NCI-H1105 (cell line): ENCODE measurements around the gene SLX4.
"Not testable (repeated sequence)": the region's sequence is repeated elsewhere in the genome, so short reads cannot be mapped to it uniquely, and the experiment has no call there.

Source experiments
- DNase-seq: peaks from one replicate; lab custom pipeline; 2025; lab: John Stamatoyannopoulos, UW

The SLX4 gene

DNA sequence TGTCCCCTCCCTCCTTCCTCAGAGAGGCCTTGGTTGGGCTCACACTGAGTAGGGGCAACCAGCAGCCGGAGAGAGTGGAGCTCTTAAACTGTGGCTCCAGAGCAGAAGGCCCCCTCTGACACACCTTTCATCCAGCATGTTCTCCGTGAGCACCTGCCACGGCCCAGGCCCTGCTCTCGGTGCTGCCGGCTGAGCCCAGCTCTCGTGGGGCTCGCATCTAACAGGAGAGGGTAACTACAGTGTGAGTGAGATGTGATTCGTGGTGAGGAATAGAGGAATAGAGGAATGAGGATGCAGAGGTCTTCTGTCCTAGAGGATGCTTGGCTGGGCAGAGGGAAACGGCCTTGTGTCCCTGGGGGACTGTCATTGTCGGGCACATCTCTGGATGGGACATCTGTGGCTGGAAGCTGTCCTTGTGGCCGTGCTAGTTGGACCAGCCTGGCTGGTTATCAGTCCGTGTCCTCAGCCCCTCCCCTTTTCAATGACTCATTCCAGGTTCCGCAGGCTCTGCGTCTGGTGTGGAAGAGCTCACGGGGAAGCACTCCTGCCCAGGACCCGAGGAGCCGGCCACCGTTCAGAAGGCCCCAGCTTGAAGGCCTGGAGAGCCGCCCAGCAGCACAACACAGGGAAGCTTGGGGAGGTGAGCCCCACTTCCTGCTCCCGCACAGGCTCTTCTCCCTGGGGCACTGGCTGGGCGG is 31.1 kb upstream of the SLX4 start:
- DNase-seq, result no peak

GRCh38 chr16:3641801-3642396 is 30.5 kb upstream of the SLX4 start:
- no peak for DNase-seq

- DNase-seq, result no peak
Observed at GRCh38 chr16:3640632-3641501, 29.5 kb upstream of the SLX4 start.

DNA sequence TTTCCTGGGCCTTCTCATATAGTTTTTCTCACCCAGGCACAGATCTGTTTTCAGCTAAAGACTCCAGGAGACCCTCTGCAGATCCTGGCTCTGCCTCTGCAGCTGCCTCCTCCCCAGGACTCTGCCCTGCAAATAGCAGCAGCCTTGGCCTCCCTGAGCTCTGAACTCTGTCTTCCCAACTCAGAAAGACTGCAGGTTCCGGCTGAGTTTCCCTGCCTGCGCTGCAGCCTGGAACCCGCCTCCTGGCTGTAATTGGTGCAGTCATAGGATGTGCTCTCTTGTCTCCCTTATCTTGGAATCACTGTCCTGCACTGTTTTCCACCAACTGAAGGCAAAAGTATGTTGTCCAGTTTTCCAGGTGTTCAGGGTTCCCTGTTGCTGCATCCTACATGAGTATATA is 28.8 kb upstream of the SLX4 start:
- DNase-seq, result no peak

GRCh38 chr16:3638916-3639644 is 27.7 kb upstream of the SLX4 start:
- no peak for DNase-seq

DNA sequence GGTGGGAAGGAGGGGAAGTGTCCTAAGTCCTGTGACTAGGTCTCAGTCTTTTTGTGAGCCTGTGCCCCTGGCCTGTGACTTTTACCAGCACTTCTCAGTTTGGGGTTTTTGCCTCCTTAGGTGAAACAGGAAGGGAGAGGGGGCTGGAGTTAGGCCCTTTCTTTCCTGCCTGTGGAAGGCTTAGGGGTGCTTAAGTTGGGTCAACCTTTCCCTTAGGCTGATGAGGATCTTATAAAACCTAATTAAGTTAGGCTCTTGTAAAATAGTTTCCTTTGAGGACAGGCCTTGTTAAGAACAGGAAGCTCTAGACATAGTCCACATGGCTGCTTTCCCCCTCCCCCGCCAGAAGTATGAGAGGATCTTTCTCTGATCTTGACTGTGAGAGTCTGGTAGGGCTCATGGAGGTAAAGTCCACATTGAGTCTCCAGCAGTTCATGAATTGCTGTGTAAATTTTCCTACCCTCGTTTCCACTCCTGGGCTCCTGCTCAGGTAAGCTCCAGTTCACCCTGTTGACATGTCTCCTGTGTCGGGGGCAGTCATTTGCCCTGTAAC is 26.0 kb upstream of the SLX4 start:
- DNase-seq, result no peak

- no peak for DNase-seq
Observed at GRCh38 chr16:3625911-3626732, 14.7 kb upstream of the SLX4 start.

DNA sequence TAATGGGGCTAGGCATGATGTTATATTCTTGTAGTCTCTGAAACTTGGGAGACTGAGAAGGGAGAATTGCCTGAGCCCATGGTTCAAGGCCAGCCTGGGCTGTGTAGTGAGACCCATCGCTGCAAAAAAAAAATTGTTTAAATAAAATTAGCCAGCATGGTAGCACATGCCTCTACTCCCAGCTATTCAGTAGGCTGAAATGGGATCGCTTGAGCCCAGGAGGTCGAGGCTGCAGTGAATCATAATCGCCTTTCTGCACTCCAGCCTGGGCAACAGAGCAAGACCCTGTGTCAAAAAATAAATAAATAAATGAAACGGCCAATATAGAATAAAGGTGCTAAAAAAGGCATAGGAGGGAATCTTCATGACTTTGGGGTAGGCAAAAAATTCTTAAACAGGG is 13.9 kb upstream of the SLX4 start:
- no peak for DNase-seq

DNA sequence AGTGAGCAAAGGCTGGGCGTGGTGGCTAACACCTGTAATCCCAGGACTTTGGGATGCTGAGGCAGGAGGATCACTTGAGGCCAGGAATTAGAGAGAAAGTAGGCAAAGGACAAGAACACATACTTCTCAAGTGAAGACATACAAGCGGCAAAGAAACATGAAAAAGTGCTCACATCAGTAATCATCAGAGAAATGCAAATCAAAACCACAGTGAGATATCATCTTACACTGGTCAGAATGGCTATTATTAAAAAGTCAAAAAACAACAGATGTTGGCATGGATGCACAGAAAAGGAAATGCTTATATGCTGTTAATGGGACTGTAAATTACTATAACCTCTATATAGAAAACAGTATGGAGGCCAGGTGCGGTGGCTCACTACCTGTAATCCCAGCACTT is 12.2 kb upstream of the SLX4 start:
- no peak for DNase-seq

DNA sequence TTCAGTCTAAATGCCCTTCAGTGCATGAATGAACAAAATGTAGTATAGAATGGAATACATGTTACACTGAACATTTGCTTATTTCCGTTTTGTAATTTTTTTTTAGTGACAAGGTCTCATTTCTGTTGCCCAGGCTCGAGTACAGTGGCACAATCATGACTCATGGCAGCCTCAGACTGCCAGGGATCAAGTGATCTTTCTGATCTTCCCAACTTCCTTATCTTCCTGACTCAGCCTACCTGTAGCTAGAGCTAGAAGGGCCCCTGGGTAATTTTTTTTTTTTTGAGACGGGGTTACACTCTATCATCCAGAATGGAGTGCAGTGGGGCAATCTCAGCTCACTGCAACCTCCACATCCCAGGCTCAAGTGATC is 7.3 kb upstream of the SLX4 start:
- DNase-seq, result no peak

GRCh38 chr16:3612510-3613466 is 1.4 kb upstream of the SLX4 start:
- no peak for DNase-seq

DNA sequence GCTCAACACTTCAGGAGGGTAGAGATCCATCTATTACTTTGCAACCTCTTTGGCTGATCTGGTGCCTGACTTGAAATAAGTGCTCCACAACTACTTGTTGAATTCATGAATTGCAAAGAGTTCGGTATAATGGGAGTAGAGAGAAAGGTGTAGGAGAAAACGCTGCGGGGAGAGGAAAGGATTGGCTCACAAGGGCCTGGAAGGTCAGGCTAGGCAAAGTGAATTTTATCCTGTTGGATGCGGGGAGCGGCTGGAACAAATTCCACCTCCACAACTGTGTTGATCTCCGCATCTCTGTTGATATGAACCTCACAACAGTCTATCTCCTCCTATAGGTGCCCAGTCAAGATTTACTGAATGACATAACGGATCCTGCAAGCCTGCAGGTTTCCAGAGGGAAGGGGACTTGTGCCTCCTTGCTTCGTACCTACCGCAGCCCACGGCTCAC is 684 bp downstream of the SLX4 start:
- no peak for DNase-seq

DNA sequence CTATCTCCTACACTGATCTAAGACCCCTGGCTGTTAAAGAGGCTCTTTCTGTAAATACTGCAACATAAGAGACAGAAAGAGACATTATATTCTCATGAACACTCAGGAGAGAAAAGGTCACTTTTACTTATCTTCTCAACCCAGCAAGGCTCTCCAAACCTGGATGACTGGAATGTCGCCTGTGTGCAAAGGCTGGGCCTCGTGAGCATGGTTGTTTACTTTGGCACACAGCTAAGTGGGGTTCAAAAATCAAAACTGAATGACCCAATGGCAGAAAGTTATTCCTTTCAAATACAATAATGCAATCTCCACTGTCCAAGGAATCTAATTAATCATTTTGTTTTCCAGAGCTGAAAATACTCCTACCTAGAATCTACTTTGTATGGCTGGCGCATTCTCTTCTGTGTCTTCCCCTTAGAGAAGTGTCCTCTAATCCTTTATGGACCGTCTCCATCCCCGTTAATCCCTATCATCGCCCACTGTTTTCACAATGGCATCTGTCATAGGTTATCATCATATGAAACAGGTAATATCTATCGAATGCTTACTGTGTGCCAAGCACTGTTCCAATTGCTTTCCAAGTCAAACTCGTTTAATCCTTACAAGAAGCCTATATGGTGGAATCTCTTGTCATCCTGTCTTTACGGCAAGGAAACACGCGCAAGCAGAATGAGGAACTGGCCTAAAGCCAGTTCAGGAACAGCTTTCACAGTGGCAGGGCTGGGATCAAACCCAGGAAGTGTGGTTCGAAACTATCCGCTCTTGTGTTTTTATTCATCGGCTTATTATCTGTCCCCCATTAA is 1.3 kb downstream of the SLX4 start:
- no peak for DNase-seq

GRCh38 chr16:3608976-3609375 is 2.4 kb downstream of the SLX4 start:
- not testable (repeated sequence) for DNase-seq

DNA sequence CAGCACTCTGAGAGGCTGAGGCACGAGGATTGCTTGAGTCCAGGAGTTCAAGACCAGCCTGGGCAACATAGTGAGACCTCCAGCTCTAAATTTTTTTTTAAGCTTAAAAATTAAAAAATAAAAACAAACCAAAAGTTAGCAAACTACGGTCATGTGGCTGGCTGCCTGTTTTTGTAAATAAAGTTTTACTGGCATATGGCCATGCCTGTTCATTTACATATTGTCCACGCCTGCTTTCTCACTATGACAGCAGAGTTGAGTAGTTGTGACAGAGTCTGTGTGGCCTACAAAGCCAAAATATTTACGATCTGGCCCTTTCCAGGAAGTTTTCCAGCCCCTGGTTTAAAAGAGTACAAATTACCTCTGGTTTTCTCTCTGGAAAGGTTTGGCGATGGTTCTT is 3.3 kb downstream of the SLX4 start:
- DNase-seq, result no peak

- no peak for DNase-seq
Observed at GRCh38 chr16:3607634-3608033, 3.8 kb downstream of the SLX4 start.

DNA sequence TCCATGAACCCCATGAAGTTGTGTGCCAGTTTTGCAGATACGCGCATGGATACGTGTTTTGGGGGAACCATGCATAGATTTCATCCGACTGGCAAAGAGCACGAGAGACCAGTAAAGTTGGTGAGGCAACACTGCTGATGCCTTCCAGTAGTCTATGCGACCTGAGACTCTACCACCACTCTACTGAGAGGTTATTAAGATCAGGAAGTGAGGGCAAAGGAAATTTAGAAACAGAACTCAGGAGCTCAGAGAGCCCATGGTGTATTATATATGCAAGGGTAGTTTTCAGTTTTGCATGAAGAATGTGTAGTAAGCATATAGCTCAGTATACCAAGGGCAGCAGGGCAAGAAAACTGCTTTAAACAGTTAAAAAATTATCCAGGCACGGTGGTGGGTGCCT is 4.2 kb downstream of the SLX4 start:
- no peak for DNase-seq

DNA sequence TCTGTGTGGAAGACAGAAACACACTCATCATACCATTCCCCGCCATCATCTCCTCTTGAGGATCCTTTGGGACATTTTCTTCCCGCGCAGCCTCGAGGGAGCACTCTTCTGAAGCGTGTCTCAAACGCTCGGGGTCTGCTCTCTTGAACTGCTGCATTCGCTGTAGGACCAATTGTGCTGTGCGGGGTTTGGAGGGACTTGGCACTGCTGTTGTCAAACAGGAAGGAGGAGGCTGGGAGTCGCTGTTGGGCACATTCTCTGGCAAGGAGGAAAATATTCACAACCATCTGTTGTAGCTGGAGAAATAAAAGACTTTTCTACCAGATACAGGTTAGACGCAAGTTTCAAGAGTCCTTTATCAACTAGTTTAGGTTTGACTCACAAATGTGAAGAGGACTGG is 5.0 kb downstream of the SLX4 start:
- no peak for DNase-seq

GRCh38 chr16:3602320-3602653 is 9.1 kb downstream of the SLX4 start:
- no peak for DNase-seq
